HG02610 (cell line): ENCODE measurements around the gene TSFM.
A peak's percentile ranks its signal among the peaks of the same experiment; 100 is the strongest.

ENCODE experiments used
- ATAC-seq: cut with Tn5 transposase; IDR thresholded peaks from one replicate; pipeline ENCODE4 v1.9.1; 2021; ENCODE audit warnings: mild to moderate bottlenecking, moderate library complexity; ENCODE audit not compliant: unreplicated experiment

Gene TSFM

DNA sequence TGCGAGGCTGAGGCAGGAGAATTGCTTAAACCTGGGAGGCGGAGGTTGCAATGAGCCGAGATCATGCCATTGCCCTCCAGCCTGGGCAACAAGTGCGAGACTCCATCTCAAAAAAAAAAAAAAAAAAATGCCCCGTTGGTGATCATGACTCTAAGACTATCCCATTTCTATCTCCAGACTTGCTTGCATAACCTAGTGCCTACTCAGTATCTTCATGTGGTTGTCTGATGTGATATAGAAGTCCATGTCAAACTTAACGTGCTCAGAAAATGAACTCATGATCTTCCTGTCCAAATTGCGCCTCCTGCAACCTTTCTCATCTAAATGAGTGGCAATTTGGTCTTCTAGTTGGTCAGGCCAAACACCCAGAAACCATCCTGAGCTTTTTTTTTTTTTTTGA lies 4.7 kb upstream of the TSFM start:
- ATAC-seq: no peak

DNA sequence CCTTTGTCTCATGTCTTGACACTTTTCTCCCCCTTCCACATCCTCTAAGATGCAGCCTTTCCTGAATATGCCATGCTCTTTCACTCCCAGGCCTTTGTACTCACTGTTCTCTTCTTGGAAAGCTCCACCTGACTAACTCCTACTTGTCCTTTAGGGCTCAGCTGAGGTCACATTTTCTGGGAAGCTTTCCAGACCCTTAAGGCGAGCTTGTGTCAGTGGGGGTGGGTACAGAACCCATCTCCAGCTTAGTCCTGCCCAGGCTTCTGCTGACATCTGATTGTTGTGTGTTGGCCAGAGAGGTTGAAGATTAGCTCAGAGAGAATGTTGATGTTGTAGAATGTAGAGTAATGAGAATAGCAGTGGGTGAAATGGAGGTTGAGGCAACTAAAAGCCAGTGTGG lies 2.9 kb upstream of the TSFM start:
- ATAC-seq: no peak

DNA sequence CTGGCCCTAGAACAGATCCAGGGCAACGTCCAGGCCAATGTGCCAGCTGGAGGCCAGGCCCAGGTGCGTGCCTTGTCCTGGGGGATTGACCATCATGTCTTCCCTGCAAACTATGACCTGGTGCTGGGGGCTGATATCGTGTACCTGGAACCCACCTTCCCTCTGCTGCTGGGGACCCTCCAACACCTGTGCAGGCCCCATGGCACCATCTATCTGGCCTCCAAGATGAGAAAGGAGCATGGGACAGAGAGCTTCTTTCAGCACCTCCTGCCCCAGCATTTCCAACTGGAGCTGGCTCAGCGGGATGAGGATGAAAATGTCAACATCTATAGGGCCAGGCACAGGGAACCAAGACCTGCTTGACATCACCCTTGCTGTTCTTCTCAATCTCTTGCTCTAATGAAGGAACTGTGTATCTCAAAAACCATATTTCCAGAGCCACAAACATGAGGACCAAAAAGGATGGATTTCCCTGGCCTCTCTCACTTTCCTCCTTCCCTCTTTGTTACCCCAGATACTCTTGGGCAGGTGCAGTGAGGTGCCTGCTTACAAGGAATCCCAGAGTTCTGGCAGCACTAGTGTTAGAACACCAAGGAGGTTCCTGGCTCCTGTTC lies 2.2 kb upstream of the TSFM start:
- no peak for ATAC-seq

GRCh38 chr12:57781244-57781643 lies 1.3 kb upstream of the TSFM start:
- no peak for ATAC-seq

- ATAC-seq: no peak
Observed at GRCh38 chr12:57781801-57782200, 786 bp upstream of the TSFM start.

- ATAC-seq: peak; percentile 12
Observed at GRCh38 chr12:57782243-57782607, 362 bp upstream of the TSFM start.

GRCh38 chr12:57783466-57783801 lies 847 bp downstream of the TSFM start:
- no peak for ATAC-seq

GRCh38 chr12:57783861-57784260 lies 1.3 kb downstream of the TSFM start:
- ATAC-seq: no peak

DNA sequence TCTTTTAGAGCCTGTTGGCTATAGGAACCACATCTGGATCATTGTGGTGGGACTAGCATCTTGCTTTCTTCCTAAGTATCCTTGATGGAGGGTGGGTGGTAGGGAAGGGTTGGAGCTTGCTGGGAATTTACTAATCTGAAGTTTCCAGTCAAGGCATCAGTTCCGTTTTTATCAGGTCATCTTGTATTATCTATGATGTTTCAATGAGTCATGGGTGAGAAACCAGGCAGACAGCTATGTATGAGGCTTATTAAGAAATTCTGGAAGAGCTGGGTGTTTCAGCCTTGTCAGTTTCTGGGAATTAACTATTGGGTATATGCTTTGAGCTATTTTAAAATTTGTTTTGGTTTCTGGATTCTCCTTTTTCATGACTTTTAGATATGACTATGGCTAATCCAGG lies 11.3 kb downstream of the TSFM start:
- ATAC-seq: no peak

DNA sequence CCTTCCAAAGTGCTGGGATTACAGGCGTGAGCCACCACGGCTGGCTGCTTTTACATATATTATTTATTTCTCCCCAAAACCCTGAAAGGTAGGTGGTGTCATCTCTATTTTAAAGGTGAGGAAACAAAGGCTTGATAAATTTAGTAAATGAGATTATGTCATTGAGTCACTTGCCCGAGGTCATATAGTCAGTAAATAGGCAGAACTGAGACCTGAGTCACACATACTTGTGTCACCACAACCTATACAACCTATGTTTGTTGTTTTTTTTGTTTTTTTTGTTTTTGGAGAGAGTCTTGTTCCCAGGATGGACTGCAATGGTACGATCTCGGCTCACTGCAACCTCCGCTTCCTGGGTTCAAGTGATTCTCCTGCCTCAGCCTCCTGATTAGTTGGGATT lies 12.8 kb downstream of the TSFM start:
- no peak for ATAC-seq

DNA sequence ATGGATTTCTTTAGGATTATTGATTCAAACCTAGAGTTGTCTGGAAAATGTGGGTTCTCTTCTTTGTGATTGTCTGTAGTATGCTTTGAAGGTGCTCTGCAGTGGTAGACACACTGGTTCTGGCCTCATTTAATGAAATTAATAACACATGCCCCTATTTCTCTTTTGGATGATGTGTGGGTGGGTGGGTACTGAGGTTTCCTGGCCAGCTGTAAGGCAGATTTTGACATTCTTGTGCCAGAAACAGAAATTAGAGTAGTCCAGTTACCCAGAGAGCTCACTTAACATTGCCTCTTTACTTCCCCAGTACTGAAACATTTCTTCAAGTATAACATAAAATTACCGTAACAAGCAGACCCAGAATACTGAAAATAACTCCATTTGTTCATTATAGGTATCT lies 14.4 kb downstream of the TSFM start:
- ATAC-seq: no peak

DNA sequence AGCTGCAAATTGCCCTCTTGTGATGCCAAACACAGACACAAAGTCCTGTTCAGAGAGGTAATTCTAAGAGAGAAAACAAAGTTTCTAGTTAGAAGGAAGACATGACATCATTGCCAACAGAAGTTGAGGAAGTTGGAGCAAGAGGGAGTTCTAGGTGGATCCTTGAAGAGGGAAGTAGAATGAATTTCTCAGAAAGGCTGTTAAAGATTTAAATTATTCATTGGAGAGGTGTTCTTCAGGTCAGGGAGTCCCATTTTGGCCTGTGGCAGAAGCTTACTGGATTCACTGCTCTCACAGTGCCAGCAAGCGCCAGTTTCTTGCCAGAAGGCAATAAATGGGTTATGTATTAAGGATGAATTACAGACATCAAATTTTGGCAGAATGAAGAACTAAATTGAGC lies 15.3 kb downstream of the TSFM start:
- ATAC-seq: no peak

DNA sequence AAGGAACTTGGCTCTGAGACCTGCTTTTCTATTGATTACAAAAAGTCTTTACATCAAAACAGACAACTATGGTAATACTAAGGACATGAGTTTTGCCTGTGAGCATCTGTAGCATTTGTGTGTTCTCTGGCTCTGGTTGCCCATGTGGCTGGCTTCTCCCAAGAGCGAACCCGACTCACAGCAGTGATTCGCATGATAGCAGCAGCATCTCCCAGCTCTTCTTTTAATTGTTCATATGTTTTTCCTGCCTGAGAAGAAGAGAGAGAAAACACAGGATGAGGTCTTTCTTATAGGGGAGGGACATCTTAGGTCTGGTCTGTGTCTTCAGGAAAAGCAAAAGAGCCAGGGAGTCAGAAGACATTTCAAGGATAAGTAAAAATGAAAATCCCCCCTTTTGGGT lies 18.4 kb downstream of the TSFM start:
- ATAC-seq: no peak

GRCh38 chr12:57802607-57803006 lies 20.0 kb downstream of the TSFM start:
- ATAC-seq: no peak

DNA sequence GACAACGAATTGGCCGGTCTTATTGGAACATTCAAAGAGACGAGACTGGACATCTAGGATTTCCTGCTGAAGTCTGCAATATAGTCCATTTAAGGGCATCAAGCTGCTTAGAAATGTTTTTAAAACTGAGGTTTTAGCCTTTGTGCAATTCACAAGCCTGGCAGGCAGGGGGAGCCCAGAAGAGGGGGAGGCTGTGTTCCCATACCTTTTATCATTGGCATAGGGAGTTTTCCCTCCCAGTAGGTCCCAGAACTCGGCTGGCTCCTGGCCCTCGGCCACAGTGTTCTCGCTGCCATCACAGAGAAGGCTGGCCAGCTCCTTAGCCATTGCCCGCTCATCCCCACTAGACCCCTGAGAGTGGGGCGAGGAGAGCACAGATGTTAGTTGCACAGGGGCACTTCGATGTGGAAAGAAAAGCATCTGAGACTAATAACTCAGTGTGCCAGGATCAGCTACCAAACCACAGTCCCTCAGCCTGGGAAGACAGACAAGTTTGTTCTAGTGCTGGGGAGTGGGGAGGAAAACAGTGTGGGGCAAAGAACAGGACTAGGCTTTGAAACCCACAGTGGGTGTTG lies 20.8 kb downstream of the TSFM start:
- peak; percentile 53 for ATAC-seq

DNA sequence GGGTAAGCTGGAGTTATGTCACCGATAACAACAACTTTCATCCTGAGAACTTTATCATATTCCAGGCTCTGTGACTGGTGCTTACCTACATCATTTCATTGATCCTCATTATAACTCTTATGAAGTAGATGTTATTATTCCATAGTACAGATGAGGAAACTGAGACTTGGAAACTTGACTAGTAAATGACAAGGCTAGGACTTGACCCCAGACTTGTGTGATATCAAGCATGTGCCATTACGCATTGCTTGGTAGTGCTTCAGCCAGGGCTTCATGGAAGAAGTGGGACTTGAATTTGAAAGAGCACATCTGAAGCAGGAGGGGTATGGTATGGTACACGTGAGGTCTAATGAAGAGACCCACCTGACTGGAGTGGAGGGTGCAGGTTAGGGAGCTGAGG lies 24.1 kb downstream of the TSFM start:
- ATAC-seq: no peak

- no peak for ATAC-seq
Observed at GRCh38 chr12:57807285-57807684, 24.7 kb downstream of the TSFM start.

DNA sequence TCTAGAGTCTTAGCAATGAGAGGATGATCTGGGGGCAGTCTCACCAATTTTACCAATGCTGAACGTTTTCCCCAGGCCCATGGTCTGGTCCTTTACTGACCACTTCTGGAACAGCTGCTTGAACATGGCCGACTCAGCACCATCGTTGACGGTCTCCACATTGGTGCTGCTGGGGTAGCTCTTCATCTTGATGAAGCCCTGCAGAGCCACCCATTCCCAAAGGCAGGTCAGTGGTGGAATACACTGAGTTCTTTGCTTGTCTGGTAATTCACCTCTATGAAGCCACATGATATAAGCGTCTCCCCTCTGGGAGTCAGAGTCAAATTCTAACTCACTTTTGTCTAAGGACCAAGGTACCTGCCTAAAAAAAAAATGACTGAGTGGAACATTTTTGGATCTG lies 25.8 kb downstream of the TSFM start:
- no peak for ATAC-seq

DNA sequence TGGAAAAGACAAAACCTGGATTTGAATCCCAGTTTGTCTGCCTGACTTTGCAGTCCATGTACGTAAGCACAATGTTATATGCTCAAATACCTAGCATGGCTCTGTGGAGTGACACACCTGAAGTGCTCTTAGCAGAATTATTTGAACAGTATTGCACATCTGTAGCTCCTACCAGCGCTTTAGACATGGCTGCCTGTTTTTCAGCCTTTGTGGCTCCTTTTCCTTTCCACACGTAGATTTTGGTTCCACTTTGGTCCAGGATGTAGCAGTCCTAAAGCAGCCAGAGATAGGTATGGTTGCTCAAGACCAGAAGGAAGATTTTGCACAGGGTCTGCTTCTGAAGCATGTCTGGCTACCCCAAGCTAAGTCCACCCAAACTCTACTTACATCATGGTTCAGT lies 26.8 kb downstream of the TSFM start:
- no peak for ATAC-seq

- ATAC-seq: no peak
Observed at GRCh38 chr12:57810450-57810849, 27.9 kb downstream of the TSFM start.

DNA sequence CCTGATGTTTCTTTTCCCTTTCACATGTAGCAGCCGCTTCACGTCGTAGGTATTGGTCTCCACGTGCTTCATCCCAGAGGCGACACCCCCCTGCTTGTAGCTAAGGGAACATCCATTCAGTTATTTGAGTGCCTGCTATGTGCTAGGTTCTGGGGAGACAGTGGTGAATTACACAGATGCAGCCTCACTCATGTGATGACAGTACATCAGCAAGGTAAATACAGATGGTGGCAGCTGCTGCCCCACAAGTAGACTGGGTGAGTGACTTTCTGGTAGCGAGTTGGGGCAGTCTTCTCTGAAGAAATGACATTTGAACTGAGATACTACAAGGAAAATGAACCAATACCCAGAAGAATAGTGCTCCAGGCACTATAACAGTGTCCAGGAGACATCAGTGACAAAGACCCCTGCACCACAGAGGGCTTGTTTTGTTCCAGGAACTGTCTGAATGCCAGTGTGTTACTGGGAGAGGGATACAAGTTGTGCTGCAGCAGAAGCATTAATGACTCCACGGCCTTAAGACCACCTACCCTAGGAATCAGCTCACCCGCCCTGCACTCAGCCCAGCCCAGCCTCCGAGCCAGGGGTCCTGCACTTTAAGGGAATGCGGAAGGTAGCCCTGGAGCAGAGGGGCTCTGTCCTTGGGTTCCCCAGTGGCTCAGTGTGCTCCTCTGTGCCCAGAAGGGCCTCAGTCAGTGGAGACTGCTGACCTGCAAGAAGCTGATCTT lies 28.6 kb downstream of the TSFM start:
- no peak for ATAC-seq

DNA sequence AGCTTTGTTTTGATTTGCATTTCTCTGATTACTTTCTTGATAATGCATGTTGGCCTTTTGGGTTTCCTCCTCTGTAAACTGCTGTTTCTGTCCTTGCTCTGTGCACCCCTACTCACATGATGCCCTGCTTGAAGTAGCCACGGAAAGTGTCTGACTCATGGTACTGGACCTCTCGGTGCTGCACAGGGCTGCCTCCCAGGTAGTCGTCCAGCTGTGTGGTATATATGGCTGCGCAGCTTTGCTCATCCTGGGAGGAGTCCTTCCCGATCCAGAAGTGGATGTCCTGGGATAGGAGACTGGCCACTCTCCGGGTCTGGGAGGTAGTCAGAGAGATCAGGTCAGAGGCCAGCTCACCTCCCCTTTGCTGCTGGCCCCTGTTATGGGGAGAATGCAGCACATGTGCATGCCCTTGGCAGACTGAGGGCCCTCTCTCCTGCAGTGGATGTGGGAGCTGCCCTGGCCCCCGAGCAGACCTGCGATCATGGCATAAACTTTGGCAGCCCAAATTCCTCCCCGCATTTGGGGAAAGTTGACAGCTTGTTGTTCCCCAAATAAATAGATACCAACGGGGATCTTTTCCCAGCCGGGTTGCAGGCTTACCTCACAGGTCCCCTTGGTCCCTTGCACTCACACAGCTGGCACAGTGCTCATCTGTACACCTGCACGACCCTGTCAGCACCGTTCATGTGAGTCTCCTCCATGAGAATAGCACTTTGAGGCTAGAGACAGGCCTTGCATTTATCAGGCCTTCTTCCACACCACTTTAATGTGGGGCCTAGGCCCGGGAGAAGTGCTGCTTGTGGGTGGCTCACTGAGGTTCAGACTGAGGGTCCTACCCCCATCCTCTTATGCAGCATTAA lies 30.8 kb downstream of the TSFM start:
- ATAC-seq: no peak
